Astrocyte of the cerebellum (primary cell): ENCODE results near the gene SNRNP25.

ENCODE experiments used
- DNase-seq: peaks from one replicate; pipeline ENCODE4 v3.0.0-alpha.2; 2011; ENCODE audit warnings: low read depth
- H3K4me3 ChIP-seq: 2 replicates; pipeline ENCODE4 v1.5.1; 2011; ENCODE audit warnings: mild to moderate bottlenecking, low read depth, low read length, moderate library complexity
- CTCF ChIP-seq: IDR thresholded peaks from 2 replicates; pipeline ENCODE4 v1.5.1; 2012; ENCODE audit warnings: low read length, low read depth, moderate library complexity, mild to moderate bottlenecking; ENCODE audit errors: missing control alignments
- in situ Hi-C: cut with HindIII; loops from 2 replicates; pipeline ENCODE4 v1.10.0; 2017; ENCODE audit warnings: low sequenced_read_pairs

SNRNP25 gene

DNA sequence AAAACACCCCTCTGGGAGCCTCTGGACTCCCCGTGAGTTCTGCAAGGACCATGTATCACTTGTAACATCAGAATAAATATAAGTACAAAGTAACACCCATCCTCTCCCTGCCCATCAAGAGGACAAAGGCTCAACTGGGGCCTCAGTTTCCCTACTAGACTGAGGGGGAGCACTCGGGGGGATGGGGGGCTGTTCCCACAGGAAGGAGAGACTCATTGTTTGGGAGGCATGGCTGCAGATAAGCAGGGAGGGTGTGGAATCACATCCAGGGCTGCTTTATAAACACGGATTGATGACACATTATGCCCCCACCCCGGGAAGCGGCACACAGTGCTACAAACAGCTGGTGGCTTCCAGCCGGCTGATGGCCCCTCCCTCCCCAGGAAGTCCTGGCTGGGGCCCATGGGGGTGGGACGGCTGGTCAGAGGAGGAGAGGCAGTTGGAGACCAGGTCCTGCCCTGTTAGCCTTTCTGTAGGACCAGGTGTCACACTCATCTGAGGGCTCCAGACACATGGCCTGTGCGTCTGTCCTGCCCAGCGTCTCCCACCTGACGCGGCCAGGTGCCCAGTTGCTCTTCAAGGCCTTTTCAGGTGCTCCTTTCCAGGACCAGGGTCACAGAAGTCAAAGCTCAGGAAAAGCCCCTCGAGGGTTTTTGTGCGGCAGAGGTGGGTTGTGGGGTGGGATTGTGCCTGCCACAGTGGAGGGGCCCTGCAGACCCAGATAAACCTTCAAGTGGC is 23.1 kb downstream of the SNRNP25 start:
- in situ Hi-C loops, result no loop called here
- H3K4me3 ChIP-seq, result no peak overlapping the region
- no peak for TF ChIP-seq CTCF
- DNase-seq, result no peak

- DNase-seq, result no peak
- in situ Hi-C loops, result no loop called here
- no peak for TF ChIP-seq CTCF
- H3K4me3 ChIP-seq, result peak overlapping the region; percentile 61
Measured at GRCh38 chr16:77273-77806, 23.7 kb downstream of the SNRNP25 start.

DNA sequence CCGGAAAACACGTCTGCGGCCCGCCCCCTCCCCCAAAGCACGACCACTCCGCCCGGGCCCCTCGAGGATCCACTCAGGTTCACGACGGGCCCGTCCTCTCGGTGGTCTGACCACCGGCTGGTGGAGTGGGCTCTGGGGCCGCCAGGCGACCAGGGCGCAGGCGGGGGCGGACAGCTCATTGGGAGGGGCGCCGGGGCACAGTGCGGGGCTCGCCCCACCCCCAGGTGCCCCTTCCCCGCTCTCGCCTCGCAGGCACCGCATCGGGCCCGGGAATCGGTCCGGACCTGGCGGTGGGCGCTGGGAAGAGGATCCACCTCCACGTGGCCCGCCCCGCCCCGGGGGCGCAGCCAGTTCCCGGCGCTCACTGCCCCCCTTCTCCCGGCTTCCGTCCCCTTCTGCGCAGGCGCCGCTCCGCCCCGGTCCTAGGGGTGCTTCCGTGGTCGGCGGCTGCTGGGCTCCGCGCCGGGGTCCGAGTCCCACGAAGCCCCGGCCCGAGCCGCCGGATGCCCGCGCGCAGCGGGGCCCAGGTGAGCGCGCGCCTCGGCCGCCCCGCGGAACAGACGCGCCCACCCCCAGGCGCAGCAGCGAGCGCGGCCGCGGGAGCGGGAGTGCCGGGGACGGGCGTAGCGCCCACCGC is 24.3 kb downstream of the SNRNP25 start, which contains the start of gene MPG:
Gene MPG, plus strand, starts transcription at position 419 of the 637 bp plus-strand sequence. Its CDS starts 85 bp downstream, at position 504.
- no peak for TF ChIP-seq CTCF
- H3K4me3 ChIP-seq, result peak within 1 kb of the TSS; percentile 61
- DNase-seq, result no peak
- in situ Hi-C loops, result no loop called here

GRCh38 chr16:78444-79150 is 25.0 kb downstream of the SNRNP25 start:
- in situ Hi-C loops, result no loop called here
- DNase-seq, result no peak
- peak overlapping the region; percentile 61 for H3K4me3 ChIP-seq
- TF ChIP-seq CTCF, result no peak

- H3K4me3 ChIP-seq, result peak overlapping the region; percentile 61
- in situ Hi-C loops, result no loop called here
- TF ChIP-seq CTCF, result no peak
- no peak for DNase-seq
Measured at GRCh38 chr16:79151-80054, 25.8 kb downstream of the SNRNP25 start.
